K562 (cell line): Measurements from ENCODE around the gene CD2.

Source experiments
- ATF7 ChIP-seq: fragments of 450-650 bp; IDR thresholded peaks from 2 replicates; pipeline ENCODE4 v1.7.1; 2014; ENCODE audit warnings: mild to moderate bottlenecking, moderate library complexity
- HOXB6 ChIP-seq: fragments of 250-450 bp; sonication (Bioruptor Pico); IDR thresholded peaks from 2 replicates; pipeline ENCODE4 v1.5.1; 2022; ENCODE audit warnings: mild to moderate bottlenecking, borderline replicate concordance
- JUN ChIP-seq, 2 experiments: sonication (generic) in 1 of 2; formaldehyde crosslinking in 1 of 2; IDR thresholded peaks; 2 replicates each; pipeline versions ENCODE4 v1.6.1 to v1.8.0; 2012 to 2022; ENCODE audit warnings: borderline replicate concordance in 2 of 2, mild to moderate bottlenecking in 2 of 2, improper control_type of control experiment in 1 of 2, low read depth in 1 of 2, low read length in 1 of 2, missing genetic modification reagents in 1 of 2
- LARP7 ChIP-seq: fragments of 450-650 bp; IDR thresholded peaks from 2 replicates; pipeline ENCODE4 v1.6.1; 2016
- MECOM ChIP-seq: fragments of 250-450 bp; sonication (Bioruptor Pico); IDR thresholded peaks from 2 replicates; pipeline ENCODE4 v1.8.0; 2022; ENCODE audit warnings: inconsistent platforms
- TCF7L2 ChIP-seq: fragments of 150-350 bp; IDR thresholded peaks from 2 replicates; pipeline ENCODE4 v1.6.1; 2016; ENCODE audit warnings: low read depth, mild to moderate bottlenecking, low read length, moderate library complexity
- ZFX ChIP-seq: sonication (generic); formaldehyde crosslinking; IDR thresholded peaks from 2 replicates; pipeline ENCODE4 v1.8.0; 2022; ENCODE audit warnings: mild to moderate bottlenecking, missing genetic modification reagents, moderate library complexity
- TF ChIP-seq, protein P1 (sequence below), 3 experiments: IDR thresholded peaks in 2 of 3; conservative IDR thresholded peaks in 1 of 3; 2 replicates each; pipeline ENCODE4 v1.5.1; 2011 to 2012; ENCODE audit warnings: low read length in 3 of 3, mild to moderate bottlenecking in 3 of 3, control low read depth in 2 of 3, improper control_type of control experiment in 1 of 3, inconsistent platforms in 1 of 3, low read depth in 1 of 3, mixed read lengths in 1 of 3, moderate library complexity in 1 of 3; ENCODE audit not compliant: insufficient read depth in 2 of 3
- TF ChIP-seq, protein P2 (sequence below): sonication (generic); formaldehyde crosslinking; IDR thresholded peaks from 2 replicates; pipeline ENCODE4 v1.8.1; 2023; ENCODE audit warnings: mild to moderate bottlenecking, missing genetic modification reagents
- TF ChIP-seq, protein P3 (sequence below): fragments of 450-650 bp; IDR thresholded peaks from 2 replicates; pipeline ENCODE4 v1.6.1; 2016; ENCODE audit warnings: borderline replicate concordance
- TF ChIP-seq, protein P4 (sequence below): sonication (generic); formaldehyde crosslinking; IDR thresholded peaks from 2 replicates; pipeline ENCODE4 v1.9.0; 2022; ENCODE audit warnings: mild to moderate bottlenecking, missing genetic modification reagents
- TF ChIP-seq, protein P5 (sequence below): IDR thresholded peaks from 2 replicates; pipeline ENCODE4 v1.6.1; 2016; ENCODE audit warnings: missing genetic modification characterization, missing compliant biosample characterization
- TF ChIP-seq, protein P6 (sequence below): sonication (generic); formaldehyde crosslinking; IDR thresholded peaks from 2 replicates; pipeline ENCODE4 v1.8.1; 2023; ENCODE audit warnings: missing genetic modification reagents, mild to moderate bottlenecking, borderline replicate concordance

DNA sequence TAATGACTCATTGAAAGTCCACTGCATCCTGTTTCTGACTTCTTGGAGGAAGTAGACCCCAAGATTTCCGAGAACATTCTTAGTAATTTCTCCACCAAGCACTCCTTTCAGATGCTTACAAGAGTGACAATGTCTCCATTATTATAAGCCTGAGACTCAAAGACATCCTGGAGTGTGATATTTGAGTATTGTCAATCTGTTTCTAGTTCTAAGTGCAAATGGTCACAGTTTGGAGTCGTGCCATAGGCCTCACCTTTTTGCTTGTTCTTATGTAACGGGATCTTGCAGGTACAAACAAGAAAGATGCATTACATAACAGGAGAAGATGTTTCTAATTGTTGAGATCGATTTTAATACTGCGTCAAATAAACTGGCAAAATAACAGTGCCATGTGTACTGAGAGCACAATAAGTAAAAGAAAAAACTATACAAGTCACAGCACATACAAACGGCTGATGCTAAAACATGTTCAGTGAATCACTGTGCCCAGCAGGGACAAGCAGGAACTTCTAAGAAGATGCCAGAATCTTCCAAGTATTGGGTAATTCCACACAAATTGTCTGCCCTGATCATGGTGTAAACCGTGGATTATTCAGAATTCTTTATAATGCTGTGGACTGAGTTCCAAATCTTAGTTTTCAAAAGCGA, 54.1 kb downstream of the CD2 start:
- TF ChIP-seq ATF7: no peak
- TF ChIP-seq JUN (IDR thresholded peaks at IDR 0.05; ENCODE audit: borderline replicate concordance, low read depth, low read length): no peak
- TF ChIP-seq JUN (CRISPR knock-in tag; IDR thresholded peaks at IDR 0.05; ENCODE audit: borderline replicate concordance): no peak
- no peak for TF ChIP-seq TCF7L2
- TF ChIP-seq, protein P1, sequence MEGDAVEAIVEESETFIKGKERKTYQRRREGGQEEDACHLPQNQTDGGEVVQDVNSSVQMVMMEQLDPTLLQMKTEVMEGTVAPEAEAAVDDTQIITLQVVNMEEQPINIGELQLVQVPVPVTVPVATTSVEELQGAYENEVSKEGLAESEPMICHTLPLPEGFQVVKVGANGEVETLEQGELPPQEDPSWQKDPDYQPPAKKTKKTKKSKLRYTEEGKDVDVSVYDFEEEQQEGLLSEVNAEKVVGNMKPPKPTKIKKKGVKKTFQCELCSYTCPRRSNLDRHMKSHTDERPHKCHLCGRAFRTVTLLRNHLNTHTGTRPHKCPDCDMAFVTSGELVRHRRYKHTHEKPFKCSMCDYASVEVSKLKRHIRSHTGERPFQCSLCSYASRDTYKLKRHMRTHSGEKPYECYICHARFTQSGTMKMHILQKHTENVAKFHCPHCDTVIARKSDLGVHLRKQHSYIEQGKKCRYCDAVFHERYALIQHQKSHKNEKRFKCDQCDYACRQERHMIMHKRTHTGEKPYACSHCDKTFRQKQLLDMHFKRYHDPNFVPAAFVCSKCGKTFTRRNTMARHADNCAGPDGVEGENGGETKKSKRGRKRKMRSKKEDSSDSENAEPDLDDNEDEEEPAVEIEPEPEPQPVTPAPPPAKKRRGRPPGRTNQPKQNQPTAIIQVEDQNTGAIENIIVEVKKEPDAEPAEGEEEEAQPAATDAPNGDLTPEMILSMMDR (IDR thresholded peaks at IDR 0.05 in 2 of 3, conservative IDR thresholded peaks at IDR 0.05 in 1 of 3; ENCODE audit: insufficient read depth in 2 of 3, low read depth in 1 of 3, low read length in 3 of 3): no peak
- TF ChIP-seq HOXB6 (CRISPR knock-in tag): no peak
- TF ChIP-seq, protein P2, sequence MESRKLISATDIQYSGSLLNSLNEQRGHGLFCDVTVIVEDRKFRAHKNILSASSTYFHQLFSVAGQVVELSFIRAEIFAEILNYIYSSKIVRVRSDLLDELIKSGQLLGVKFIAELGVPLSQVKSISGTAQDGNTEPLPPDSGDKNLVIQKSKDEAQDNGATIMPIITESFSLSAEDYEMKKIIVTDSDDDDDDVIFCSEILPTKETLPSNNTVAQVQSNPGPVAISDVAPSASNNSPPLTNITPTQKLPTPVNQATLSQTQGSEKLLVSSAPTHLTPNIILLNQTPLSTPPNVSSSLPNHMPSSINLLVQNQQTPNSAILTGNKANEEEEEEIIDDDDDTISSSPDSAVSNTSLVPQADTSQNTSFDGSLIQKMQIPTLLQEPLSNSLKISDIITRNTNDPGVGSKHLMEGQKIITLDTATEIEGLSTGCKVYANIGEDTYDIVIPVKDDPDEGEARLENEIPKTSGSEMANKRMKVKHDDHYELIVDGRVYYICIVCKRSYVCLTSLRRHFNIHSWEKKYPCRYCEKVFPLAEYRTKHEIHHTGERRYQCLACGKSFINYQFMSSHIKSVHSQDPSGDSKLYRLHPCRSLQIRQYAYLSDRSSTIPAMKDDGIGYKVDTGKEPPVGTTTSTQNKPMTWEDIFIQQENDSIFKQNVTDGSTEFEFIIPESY (CRISPR knock-in tag): no peak
- TF ChIP-seq, protein P3, sequence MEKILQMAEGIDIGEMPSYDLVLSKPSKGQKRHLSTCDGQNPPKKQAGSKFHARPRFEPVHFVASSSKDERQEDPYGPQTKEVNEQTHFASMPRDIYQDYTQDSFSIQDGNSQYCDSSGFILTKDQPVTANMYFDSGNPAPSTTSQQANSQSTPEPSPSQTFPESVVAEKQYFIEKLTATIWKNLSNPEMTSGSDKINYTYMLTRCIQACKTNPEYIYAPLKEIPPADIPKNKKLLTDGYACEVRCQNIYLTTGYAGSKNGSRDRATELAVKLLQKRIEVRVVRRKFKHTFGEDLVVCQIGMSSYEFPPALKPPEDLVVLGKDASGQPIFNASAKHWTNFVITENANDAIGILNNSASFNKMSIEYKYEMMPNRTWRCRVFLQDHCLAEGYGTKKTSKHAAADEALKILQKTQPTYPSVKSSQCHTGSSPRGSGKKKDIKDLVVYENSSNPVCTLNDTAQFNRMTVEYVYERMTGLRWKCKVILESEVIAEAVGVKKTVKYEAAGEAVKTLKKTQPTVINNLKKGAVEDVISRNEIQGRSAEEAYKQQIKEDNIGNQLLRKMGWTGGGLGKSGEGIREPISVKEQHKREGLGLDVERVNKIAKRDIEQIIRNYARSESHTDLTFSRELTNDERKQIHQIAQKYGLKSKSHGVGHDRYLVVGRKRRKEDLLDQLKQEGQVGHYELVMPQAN: no peak
- TF ChIP-seq, protein P4, sequence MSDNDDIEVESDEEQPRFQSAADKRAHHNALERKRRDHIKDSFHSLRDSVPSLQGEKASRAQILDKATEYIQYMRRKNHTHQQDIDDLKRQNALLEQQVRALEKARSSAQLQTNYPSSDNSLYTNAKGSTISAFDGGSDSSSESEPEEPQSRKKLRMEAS (CRISPR knock-in tag): no peak
- no peak for TF ChIP-seq LARP7
- TF ChIP-seq, protein P5, sequence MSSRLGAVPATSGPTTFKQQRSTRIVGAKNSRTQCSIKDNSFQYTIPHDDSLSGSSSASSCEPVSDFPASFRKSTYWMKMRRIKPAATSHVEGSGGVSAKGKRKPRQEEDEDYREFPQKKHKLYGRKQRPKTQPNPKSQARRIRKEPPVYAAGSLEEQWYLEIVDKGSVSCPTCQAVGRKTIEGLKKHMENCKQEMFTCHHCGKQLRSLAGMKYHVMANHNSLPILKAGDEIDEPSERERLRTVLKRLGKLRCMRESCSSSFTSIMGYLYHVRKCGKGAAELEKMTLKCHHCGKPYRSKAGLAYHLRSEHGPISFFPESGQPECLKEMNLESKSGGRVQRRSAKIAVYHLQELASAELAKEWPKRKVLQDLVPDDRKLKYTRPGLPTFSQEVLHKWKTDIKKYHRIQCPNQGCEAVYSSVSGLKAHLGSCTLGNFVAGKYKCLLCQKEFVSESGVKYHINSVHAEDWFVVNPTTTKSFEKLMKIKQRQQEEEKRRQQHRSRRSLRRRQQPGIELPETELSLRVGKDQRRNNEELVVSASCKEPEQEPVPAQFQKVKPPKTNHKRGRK (tag): no peak
- TF ChIP-seq, protein P6, sequence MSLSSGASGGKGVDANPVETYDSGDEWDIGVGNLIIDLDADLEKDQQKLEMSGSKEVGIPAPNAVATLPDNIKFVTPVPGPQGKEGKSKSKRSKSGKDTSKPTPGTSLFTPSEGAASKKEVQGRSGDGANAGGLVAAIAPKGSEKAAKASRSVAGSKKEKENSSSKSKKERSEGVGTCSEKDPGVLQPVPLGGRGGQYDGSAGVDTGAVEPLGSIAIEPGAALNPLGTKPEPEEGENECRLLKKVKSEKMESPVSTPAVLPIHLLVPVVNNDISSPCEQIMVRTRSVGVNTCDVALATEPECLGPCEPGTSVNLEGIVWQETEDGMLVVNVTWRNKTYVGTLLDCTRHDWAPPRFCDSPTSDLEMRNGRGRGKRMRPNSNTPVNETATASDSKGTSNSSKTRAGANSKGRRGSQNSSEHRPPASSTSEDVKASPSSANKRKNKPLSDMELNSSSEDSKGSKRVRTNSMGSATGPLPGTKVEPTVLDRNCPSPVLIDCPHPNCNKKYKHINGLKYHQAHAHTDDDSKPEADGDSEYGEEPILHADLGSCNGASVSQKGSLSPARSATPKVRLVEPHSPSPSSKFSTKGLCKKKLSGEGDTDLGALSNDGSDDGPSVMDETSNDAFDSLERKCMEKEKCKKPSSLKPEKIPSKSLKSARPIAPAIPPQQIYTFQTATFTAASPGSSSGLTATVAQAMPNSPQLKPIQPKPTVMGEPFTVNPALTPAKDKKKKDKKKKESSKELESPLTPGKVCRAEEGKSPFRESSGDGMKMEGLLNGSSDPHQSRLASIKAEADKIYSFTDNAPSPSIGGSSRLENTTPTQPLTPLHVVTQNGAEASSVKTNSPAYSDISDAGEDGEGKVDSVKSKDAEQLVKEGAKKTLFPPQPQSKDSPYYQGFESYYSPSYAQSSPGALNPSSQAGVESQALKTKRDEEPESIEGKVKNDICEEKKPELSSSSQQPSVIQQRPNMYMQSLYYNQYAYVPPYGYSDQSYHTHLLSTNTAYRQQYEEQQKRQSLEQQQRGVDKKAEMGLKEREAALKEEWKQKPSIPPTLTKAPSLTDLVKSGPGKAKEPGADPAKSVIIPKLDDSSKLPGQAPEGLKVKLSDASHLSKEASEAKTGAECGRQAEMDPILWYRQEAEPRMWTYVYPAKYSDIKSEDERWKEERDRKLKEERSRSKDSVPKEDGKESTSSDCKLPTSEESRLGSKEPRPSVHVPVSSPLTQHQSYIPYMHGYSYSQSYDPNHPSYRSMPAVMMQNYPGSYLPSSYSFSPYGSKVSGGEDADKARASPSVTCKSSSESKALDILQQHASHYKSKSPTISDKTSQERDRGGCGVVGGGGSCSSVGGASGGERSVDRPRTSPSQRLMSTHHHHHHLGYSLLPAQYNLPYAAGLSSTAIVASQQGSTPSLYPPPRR: no peak
- no peak for TF ChIP-seq MECOM (CRISPR knock-in tag)
- TF ChIP-seq ZFX (CRISPR knock-in tag): no peak
